ENCODE results near the gene EYS. TPM values are rescaled to one million over a fixed set of nuclear protein-coding genes. Genes with fewer than 3 reads are reported as not detected.

Gene EYS
- total and polyA plus RNA-seq, 4 donors = 0.08 to 0.63 (median 0.36) TPM

DNA sequence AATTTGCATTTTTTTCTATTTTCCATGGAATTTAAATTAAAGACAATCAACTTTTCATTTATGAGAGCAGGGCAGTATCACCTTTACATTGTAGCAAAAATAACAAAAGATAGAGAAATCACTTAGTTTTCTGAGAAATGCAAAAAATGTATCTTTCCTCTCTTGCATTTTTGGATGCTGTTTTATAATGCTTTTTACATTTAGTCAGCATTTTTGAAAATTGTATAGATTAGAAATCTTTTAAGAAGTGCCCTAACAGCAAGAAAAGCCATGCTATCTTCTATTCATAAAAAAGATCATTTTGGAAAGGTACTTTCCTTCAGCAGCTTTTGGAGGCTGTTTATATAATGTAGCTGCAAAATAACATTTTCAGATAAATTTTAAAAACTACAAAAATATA lies 421.8 kb downstream of the EYS start:
- no peaks in the 10 kb centered on the region for H3K27me3 ChIP-seq (ENCODE audit: control insufficient read depth in 4 of 4, insufficient read depth in 4 of 4, low read length in 3 of 4)
- no peak for TF ChIP-seq TAF1 (conservative IDR thresholded peaks at IDR 0.05)
- TF ChIP-seq NR2F2 (IDR thresholded peaks at IDR 0.05) = no peak
- no peak for TF ChIP-seq ZBTB33 (IDR thresholded peaks at IDR 0.05)
- no peak for TF ChIP-seq RAD21 (IDR thresholded peaks at IDR 0.05)
- TF ChIP-seq, protein P1, sequence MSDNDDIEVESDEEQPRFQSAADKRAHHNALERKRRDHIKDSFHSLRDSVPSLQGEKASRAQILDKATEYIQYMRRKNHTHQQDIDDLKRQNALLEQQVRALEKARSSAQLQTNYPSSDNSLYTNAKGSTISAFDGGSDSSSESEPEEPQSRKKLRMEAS (IDR thresholded peaks at IDR 0.05) = no peak
- TF ChIP-seq, protein P2, sequence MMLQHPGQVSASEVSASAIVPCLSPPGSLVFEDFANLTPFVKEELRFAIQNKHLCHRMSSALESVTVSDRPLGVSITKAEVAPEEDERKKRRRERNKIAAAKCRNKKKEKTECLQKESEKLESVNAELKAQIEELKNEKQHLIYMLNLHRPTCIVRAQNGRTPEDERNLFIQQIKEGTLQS (IDR thresholded peaks at IDR 0.05) = no peak
- no peak for TF ChIP-seq JUND (IDR thresholded peaks at IDR 0.05)
- TF ChIP-seq, protein P3, sequence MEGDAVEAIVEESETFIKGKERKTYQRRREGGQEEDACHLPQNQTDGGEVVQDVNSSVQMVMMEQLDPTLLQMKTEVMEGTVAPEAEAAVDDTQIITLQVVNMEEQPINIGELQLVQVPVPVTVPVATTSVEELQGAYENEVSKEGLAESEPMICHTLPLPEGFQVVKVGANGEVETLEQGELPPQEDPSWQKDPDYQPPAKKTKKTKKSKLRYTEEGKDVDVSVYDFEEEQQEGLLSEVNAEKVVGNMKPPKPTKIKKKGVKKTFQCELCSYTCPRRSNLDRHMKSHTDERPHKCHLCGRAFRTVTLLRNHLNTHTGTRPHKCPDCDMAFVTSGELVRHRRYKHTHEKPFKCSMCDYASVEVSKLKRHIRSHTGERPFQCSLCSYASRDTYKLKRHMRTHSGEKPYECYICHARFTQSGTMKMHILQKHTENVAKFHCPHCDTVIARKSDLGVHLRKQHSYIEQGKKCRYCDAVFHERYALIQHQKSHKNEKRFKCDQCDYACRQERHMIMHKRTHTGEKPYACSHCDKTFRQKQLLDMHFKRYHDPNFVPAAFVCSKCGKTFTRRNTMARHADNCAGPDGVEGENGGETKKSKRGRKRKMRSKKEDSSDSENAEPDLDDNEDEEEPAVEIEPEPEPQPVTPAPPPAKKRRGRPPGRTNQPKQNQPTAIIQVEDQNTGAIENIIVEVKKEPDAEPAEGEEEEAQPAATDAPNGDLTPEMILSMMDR (IDR thresholded peaks at IDR 0.05; ENCODE audit: low read depth, low read length, missing input control) = no peak
- TF ChIP-seq GABPA (IDR thresholded peaks at IDR 0.05 in 1 of 2, conservative IDR thresholded peaks at IDR 0.05 in 1 of 2) = no peak
- TF ChIP-seq HNF4G (IDR thresholded peaks at IDR 0.05) = no peak
- TF ChIP-seq HNF4A (conservative IDR thresholded peaks at IDR 0.05) = no peak
- no peak for TF ChIP-seq SP1 (IDR thresholded peaks at IDR 0.05)
- no peak for TF ChIP-seq FOXA2 (IDR thresholded peaks at IDR 0.05)
- TF ChIP-seq REST (IDR thresholded peaks at IDR 0.05) = no peak

GRCh38 chr6:65280060-65280459 lies 427.0 kb downstream of the EYS start:
- no peak overlapping the region for H3K4me3 ChIP-seq (ENCODE audit: low read depth in 1 of 3, low read length in 3 of 3)
- 81% methylated on average over 3 of the region's 3 CpGs for WGBS
- H3K27ac ChIP-seq (ENCODE audit: low read depth in 1 of 2, low read length in 2 of 2) = no peak overlapping the region
- DNase-seq (ENCODE audit: low spot score) = no peak
- no peaks in the 10 kb centered on the region for H3K9me3 ChIP-seq (ENCODE audit: control insufficient read depth in 4 of 4, low read length in 3 of 4)
- no peaks in the 10 kb centered on the region for H3K36me3 ChIP-seq (ENCODE audit: control insufficient read depth in 4 of 4, insufficient read depth in 3 of 4, low read depth in 1 of 4, low read length in 3 of 4)
- H3K27me3 ChIP-seq (ENCODE audit: control insufficient read depth in 4 of 4, insufficient read depth in 4 of 4, low read length in 3 of 4) = no peaks in the 10 kb centered on the region
- H3K9ac ChIP-seq (ENCODE audit: low read depth in 1 of 2, low read length in 2 of 2) = no peak overlapping the region
- no peaks in the 10 kb centered on the region for H3K4me1 ChIP-seq (ENCODE audit: control insufficient read depth in 4 of 4, insufficient read depth in 4 of 4, low read length in 3 of 4)
- TF ChIP-seq RAD21 (IDR thresholded peaks at IDR 0.05) (no peak), RXRA (IDR thresholded peaks at IDR 0.05) (no peak), HNF4A (conservative IDR thresholded peaks at IDR 0.05) (no peak), EGR1 (IDR thresholded peaks at IDR 0.05; ENCODE audit: low read depth in 2 of 2) (no peak), SP1 (IDR thresholded peaks at IDR 0.05) (no peak), REST (IDR thresholded peaks at IDR 0.05) (no peak), TAF1 (conservative IDR thresholded peaks at IDR 0.05) (no peak), HNF4G (IDR thresholded peaks at IDR 0.05) (no peak), FOXA2 (IDR thresholded peaks at IDR 0.05) (no peak), GABPA (IDR thresholded peaks at IDR 0.05 in 1 of 2, conservative IDR thresholded peaks at IDR 0.05 in 1 of 2) (no peak), NR2F2 (IDR thresholded peaks at IDR 0.05) (no peak)
- TF ChIP-seq, protein P2 (IDR thresholded peaks at IDR 0.05) = no peak
- TF ChIP-seq, protein P3 (IDR thresholded peaks at IDR 0.05; ENCODE audit: low read depth, low read length, missing input control) = no peak
- TF ChIP-seq, protein P1 (IDR thresholded peaks at IDR 0.05) = no peak

More for the DNA sequence above, 421.8 kb downstream of the EYS start:
- no peak overlapping the region for H3K9ac ChIP-seq (ENCODE audit: low read depth in 1 of 2, low read length in 2 of 2)
- no peak overlapping the region for H3K4me3 ChIP-seq (ENCODE audit: low read depth in 1 of 3, low read length in 3 of 3)
- no peak for DNase-seq (ENCODE audit: low spot score)
- no peaks in the 10 kb centered on the region for H3K4me1 ChIP-seq (ENCODE audit: control insufficient read depth in 4 of 4, insufficient read depth in 4 of 4, low read length in 3 of 4)
- H3K36me3 ChIP-seq (ENCODE audit: control insufficient read depth in 4 of 4, insufficient read depth in 3 of 4, low read depth in 1 of 4, low read length in 3 of 4) = no peaks in the 10 kb centered on the region
- H3K9me3 ChIP-seq (ENCODE audit: control insufficient read depth in 4 of 4, low read length in 3 of 4) = no peaks in the 10 kb centered on the region
- H3K27ac ChIP-seq (ENCODE audit: low read depth in 1 of 2, low read length in 2 of 2) = no peak overlapping the region
